Neural cell (in vitro differentiated cells): ENCODE measurements around the gene CSNK2B. TPM values are rescaled to one million over a fixed set of nuclear protein-coding genes. Genes with fewer than 3 reads are reported as not detected.

Experiments
- H2AFZ ChIP-seq: fragments of 200-600, 300-800 bp; sonication (generic), shearing (Covaris generic); 2 replicates; pipeline ENCODE4 v1.6.0; 2014; ENCODE audit warnings: low read depth, mild to moderate bottlenecking, antibody characterized with exemption, low read length, moderate library complexity
- H3F3A ChIP-seq: fragments of 200-600 bp; shearing (Covaris generic); 2 replicates; pipeline ENCODE4 v1.6.1; 2016; ENCODE audit warnings: mild to moderate bottlenecking, moderate library complexity, mixed read lengths, antibody characterized with exemption, low read length; ENCODE audit not compliant: insufficient read depth, poor library complexity, severe bottlenecking
- H3K27ac ChIP-seq: fragments of 200-600, 300-800 bp; sonication (generic), shearing (Covaris generic); 2 replicates; pipeline ENCODE4 v1.5.1; 2014; ENCODE audit warnings: mild to moderate bottlenecking, low read length, moderate library complexity
- H3K27me3 ChIP-seq: fragments of 300-800, 200-600 bp; sonication (generic), shearing (Covaris generic); 2 replicates; pipeline ENCODE4 v1.6.0; 2014; ENCODE audit warnings: mild to moderate bottlenecking, low read depth, low read length, moderate library complexity; ENCODE audit not compliant: insufficient read depth
- H3K36me3 ChIP-seq: fragments of 300-800, 200-600 bp; sonication (generic), shearing (Covaris generic); 2 replicates; pipeline ENCODE4 v1.5.1; 2014; ENCODE audit warnings: mild to moderate bottlenecking, antibody characterized with exemption, low read length, moderate library complexity; ENCODE audit not compliant: insufficient read depth
- H3K4me2 ChIP-seq: fragments of 300-800, 200-600 bp; sonication (generic), shearing (Covaris generic); 2 replicates; pipeline ENCODE4 v1.6.0; 2014; ENCODE audit warnings: mild to moderate bottlenecking, low read length
- H3K4me3 ChIP-seq: fragments of 300-800, 200-600 bp; sonication (generic), shearing (Covaris generic); 2 replicates; pipeline ENCODE4 v1.5.1; 2014; ENCODE audit warnings: mild to moderate bottlenecking, low read length, moderate library complexity
- H3K79me2 ChIP-seq: fragments of 200-600 bp; shearing (Covaris generic); replicated peaks from 2 replicates; pipeline ENCODE4 v1.6.0; 2014; ENCODE audit warnings: mild to moderate bottlenecking, low read length, moderate library complexity; ENCODE audit not compliant: insufficient read depth
- H3K9ac ChIP-seq: fragments of 300-800, 200-600 bp; sonication (generic), shearing (Covaris generic); 2 replicates; pipeline ENCODE4 v1.6.1; 2016; ENCODE audit warnings: mild to moderate bottlenecking, low read length, mixed read lengths
- H3K9me2 ChIP-seq: fragments of 200-600 bp; shearing (Covaris generic); 2 replicates; pipeline ENCODE4 v1.6.1; 2016; ENCODE audit warnings: mild to moderate bottlenecking, low read length, mixed read lengths; ENCODE audit not compliant: insufficient read depth
- H3K9me3 ChIP-seq: fragments of 200-600, 300-800 bp; sonication (generic), shearing (Covaris generic); 2 replicates; pipeline ENCODE4 v1.6.1; 2016; ENCODE audit warnings: mild to moderate bottlenecking, mixed run types, low read length, moderate library complexity, mixed read lengths
- H4K20me1 ChIP-seq: fragments of 200-600 bp; shearing (Covaris generic); 2 replicates; pipeline ENCODE4 v1.6.1; 2016; ENCODE audit warnings: mild to moderate bottlenecking, mixed run types; ENCODE audit not compliant: insufficient read depth
- CTCF ChIP-seq: fragments of 450-650 bp; IDR thresholded peaks from 2 replicates; pipeline ENCODE4 v1.5.1; 2014; ENCODE audit warnings: antibody characterized with exemption, mild to moderate bottlenecking, moderate library complexity; ENCODE audit not compliant: poor library complexity, severe bottlenecking
- EP300 ChIP-seq: fragments of 450-650 bp; conservative IDR thresholded peaks from 2 replicates; pipeline ENCODE4 v1.6.1; 2014; ENCODE audit warnings: antibody characterized with exemption, mild to moderate bottlenecking, moderate library complexity; ENCODE audit not compliant: poor library complexity, severe bottlenecking
- EZH2 ChIP-seq: fragments of 200-600, 300-800 bp; shearing (Covaris generic), sonication (generic); IDR thresholded peaks from 2 replicates; pipeline ENCODE4 v1.6.1; 2014; ENCODE audit warnings: antibody characterized with exemption, low read length, borderline replicate concordance, mild to moderate bottlenecking; ENCODE audit not compliant: insufficient read depth, poor library complexity, severe bottlenecking
- MXI1 ChIP-seq: fragments of 450-650 bp; conservative IDR thresholded peaks from 2 replicates; pipeline ENCODE4 v1.6.1; 2014; ENCODE audit warnings: antibody characterized with exemption, mild to moderate bottlenecking; ENCODE audit not compliant: poor library complexity, severe bottlenecking
- POLR2AphosphoS5 ChIP-seq: IDR thresholded peaks from 2 replicates; pipeline ENCODE4 v1.6.1; 2012
- RAD21 ChIP-seq: fragments of 450-650 bp; conservative IDR thresholded peaks from 2 replicates; pipeline ENCODE4 v1.6.1; 2014; ENCODE audit warnings: antibody characterized with exemption, mild to moderate bottlenecking, moderate library complexity
- REST ChIP-seq: IDR thresholded peaks from 2 replicates; pipeline ENCODE4 v1.6.1; 2012; ENCODE audit warnings: borderline replicate concordance
- SMC3 ChIP-seq: fragments of 450-650 bp; conservative IDR thresholded peaks from 2 replicates; pipeline ENCODE4 v1.6.1; 2014; ENCODE audit warnings: antibody characterized with exemption, mild to moderate bottlenecking, moderate library complexity; ENCODE audit not compliant: poor library complexity
- TAF1 ChIP-seq: IDR thresholded peaks from 2 replicates; pipeline ENCODE4 v1.6.1; 2012; ENCODE audit warnings: low read depth
- polyA plus RNA-seq: library from polyadenylated mRNA; depleted of rRNA; stranded (reverse); fragments of >200 nt; gene quantifications from 2 replicates; pipeline ENCODE4 v1.2.3, GENCODE V29; 2014

The CSNK2B gene
- polyA plus RNA-seq, 1 donor from 2014 or later, result 135 TPM

- no peak for TF ChIP-seq EZH2
These were observed 11.1 kb upstream of the CSNK2B start (continued) for GRCh38 chr6:31654574-31655348.

DNA sequence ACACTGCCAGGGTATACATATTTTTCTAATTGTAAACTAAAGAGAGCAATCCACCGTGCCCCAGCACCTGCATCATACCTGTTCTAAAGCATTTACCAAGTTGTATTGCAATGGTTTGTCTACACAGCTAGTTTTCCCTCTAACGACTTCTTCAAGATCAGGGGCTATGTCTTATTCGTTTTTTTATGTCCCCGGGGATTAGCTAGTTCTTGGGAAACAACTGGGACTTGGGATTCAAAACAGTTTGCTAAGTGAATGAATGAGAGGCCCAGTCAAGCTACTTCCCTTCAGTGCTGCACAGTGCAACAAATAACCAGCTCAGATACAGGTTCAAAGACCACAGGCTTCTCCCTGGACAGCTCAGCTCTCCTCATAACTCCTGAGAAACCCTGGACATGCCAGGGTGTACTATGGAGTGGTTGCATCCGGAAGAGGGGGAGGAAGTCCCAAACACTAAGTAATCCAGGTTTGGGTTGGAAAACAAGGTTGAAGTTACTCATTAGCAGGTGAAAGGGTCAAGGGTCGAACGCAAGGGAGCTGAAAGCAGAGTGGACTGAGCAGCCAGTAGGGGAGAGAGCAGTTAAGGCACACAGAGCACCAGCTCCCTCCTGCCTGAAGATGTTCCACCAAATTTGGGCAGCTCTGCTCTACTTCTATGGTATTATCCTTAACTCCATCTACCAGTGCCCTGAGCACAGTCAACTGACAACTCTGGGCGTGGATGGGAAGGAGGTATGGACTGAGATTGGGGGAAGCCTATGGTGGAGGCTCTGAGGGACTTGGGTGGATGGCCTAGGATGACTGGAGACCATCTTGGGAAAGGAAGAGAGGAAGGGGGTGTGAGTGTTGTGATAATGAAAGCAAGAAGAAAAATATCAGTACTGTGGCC, 10.3 kb upstream of the CSNK2B start, which contains the start of gene APOM:
APOM (plus strand) TSS at position 546 of the 889 bp plus-strand sequence; CDS start at position 619, 73 bp downstream.
- Histone ChIP-seq H3K79me2 (peaks cover 26% of the 10 kb centered on the region), H3K9ac (no peak within 1 kb of the TSS), H3K9me2 (no peaks in the 10 kb centered on the region), H3K27ac (no peak within 1 kb of the TSS), H2AFZ (no peak within 1 kb of the TSS), H3K27me3 (no peaks in the 10 kb centered on the region), H3K4me3 (no peak within 1 kb of the TSS), H4K20me1 (no peaks in the 10 kb centered on the region), H3K9me3 (no peaks in the 10 kb centered on the region), H3F3A (peaks cover 3% of the 10 kb centered on the region), H3K36me3 (no peaks in the 10 kb centered on the region), H3K4me2 (no peak within 1 kb of the TSS)
- TF ChIP-seq REST (no peak), SMC3 (no peak), EP300 (no peak), CTCF (no peak), EZH2 (no peak), POLR2AphosphoS5 (no peak), MXI1 (no peak), TAF1 (no peak), RAD21 (no peak)
